Measurements from ENCODE around the gene SKI.

Gene SKI

GRCh38 chr1:2358651-2359640, 130.8 kb downstream of the SKI start:
- no peak for DNase-seq
